Posterior cingulate gyrus (tissue), 11 donors: ENCODE results near the gene VAPA.
A peak's percentile ranks its signal among the peaks of the same experiment; 100 is the strongest.

ENCODE experiments used
- DNase-seq, 10 donors: peaks; one replicate each; pipeline versions ENCODE4 v3.0.0 to v3.0.0-alpha.2; 2020 to 2021; ENCODE audit warnings: mixed read lengths in 3 of 10
- intact Hi-C: fragments of 100-400 bp; cut with DNase I; formaldehyde crosslinking; loops from one replicate; pipeline ENCODE4 v1.15.1; 2023

The VAPA gene

DNA sequence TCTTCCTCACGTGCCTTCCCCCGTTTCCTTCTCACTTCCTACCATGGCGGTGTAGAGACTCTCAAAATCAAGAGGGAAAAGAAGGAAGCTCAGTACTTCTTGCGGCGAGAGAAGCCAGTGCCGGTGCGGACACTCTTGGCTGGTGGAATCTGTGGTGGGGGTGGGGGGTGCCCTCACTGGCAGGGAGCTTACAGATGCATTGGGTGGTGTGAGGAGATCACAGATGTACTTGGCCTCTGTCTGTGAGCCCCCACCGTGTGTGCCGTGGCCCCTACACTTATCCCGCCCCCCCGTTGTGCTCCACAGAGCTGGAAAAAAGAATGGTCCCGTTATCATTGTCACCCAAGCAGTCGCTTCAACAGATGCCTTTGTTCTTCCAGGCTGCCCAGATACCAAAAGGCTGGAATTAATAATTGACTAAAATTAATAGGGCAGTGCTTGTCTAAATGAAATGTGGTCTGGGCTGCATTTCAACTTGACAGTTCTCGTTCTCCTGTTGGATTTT lies 79.8 kb downstream of the VAPA start:
- intact Hi-C loops, result no loop called here
- DNase-seq, result peak in 2 of 10 donors; percentile 14 to 42

GRCh38 chr18:9994026-9994570 lies 80.3 kb downstream of the VAPA start:
- intact Hi-C loops, result no loop called here
- no peak for DNase-seq

GRCh38 chr18:9994701-9995235 lies 81.0 kb downstream of the VAPA start:
- DNase-seq, result no peak
- intact Hi-C loops, result no loop called here

- DNase-seq, result no peak
- intact Hi-C loops, result no loop called here
These were observed 81.8 kb downstream of the VAPA start for GRCh38 chr18:9995631-9996030.

DNA sequence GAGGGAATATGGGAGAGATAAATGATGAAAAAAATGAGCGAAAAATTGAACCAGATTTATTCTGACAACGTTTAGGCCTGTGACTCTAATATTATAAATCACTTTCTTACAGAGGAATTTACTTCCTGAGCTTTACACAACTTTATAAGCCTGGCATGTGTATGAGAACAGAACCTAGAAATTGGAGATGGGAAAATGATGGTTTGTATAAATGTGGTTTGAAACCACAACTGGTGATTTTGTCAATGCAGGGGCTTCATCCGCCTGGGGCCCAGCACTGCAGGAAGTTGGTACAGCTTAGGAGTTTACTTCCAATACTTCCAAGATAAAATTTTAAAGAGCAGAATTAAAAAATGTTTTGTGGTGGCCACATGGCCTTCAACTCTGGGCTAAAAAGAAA lies 82.3 kb downstream of the VAPA start:
- no peak for DNase-seq
- intact Hi-C loops, result no loop called here

DNA sequence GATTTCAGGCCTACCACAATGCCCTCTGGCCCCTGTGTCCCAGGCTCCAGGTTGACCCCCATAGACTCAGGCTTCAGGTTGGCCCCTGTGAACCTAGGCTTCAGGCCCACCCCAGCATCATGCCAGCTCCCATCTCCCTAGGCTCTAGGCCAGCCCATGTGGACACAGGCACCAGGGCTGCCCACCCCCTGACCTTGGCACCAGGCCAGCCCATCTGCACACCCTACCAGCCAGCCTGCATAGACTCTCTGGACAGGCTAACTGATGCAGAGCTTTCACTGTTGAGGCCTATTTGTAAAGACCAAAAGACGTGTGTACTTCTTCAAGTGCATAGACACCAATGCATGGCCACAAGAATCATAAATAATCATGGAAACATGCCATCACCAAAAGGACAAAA lies 83.9 kb downstream of the VAPA start:
- DNase-seq, result no peak
- intact Hi-C loops, result no loop called here

GRCh38 chr18:9998330-9998729 lies 84.5 kb downstream of the VAPA start:
- no peak for DNase-seq
- intact Hi-C loops, result no loop called here

GRCh38 chr18:10002280-10002679 lies 88.5 kb downstream of the VAPA start:
- no peak for DNase-seq
- intact Hi-C loops, result no loop called here

- intact Hi-C loops, result no loop called here
- DNase-seq, result no peak
These were observed 89.5 kb downstream of the VAPA start for GRCh38 chr18:10003281-10003680.

DNA sequence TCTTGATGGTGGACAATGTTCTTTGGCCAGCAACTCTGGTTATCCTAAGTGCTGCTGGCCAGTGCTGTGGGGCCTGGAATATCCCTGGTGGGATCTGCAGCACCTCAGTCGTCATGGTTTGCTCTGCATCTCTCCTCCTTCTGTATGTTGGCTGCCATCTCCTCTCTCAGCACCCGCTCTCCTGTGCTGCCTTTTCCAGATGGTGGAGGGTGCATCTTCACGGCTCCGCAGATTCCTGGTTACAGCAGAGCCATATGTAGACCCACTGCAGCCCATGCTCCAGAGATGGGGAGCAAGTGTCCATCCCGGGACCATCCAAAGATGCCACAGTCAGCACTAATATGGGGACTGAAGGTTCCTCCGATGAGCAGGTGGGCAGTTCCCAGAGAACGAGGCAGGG lies 90.0 kb downstream of the VAPA start:
- intact Hi-C loops, result no loop called here
- DNase-seq, result no peak

GRCh38 chr18:10006311-10006893 lies 92.6 kb downstream of the VAPA start:
- DNase-seq, result no peak
- intact Hi-C loops, result no loop called here

DNA sequence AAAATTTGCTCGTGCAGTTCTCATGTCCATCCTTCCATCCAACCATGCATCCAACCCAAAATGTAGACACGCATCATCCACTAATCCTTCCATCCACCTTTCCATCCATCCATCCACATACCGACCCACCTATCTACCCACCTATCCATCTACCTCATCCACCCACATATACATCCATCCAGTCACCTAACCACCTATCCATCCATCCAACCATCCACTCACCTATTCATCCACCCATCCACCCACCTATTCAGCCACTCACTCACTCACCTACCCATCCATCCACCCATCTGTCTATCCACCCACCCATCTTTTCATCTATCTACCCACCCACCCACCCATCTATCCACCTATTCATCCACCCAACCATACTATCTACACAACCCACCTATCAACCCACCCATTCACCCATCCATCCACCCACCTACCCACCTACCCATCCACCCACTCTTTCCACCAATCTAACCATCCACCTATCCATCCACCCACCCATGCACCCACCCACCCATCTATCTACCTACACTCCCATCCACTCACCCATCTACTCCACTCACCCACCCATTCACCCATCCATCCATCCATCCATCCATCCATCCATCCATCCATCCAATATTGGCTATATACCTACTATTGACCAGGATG lies 94.3 kb downstream of the VAPA start:
- intact Hi-C loops, result no loop called here
- no peak for DNase-seq
